ENCODE data around the gene GLI3.

DNA sequence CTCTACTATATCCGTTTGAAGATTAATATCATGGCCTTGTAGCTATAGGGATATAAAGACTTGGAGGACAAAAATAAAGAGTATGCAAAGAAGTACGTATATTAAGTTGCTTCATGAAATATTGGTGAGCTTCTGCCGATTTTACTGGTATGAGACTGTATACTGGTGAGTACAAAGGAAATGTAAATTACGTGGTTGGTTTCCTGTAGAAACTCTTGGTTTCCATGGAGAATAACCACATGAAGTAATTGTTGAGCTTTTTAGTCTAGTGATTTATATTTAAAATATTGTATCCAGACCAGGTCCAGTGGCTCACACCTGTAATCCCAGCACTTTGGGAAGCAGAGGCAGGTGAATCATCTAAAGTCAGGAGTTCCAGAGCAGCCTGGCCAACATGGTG lies 32.2 kb upstream of the GLI3 start:
- TF ChIP-seq, protein P1, sequence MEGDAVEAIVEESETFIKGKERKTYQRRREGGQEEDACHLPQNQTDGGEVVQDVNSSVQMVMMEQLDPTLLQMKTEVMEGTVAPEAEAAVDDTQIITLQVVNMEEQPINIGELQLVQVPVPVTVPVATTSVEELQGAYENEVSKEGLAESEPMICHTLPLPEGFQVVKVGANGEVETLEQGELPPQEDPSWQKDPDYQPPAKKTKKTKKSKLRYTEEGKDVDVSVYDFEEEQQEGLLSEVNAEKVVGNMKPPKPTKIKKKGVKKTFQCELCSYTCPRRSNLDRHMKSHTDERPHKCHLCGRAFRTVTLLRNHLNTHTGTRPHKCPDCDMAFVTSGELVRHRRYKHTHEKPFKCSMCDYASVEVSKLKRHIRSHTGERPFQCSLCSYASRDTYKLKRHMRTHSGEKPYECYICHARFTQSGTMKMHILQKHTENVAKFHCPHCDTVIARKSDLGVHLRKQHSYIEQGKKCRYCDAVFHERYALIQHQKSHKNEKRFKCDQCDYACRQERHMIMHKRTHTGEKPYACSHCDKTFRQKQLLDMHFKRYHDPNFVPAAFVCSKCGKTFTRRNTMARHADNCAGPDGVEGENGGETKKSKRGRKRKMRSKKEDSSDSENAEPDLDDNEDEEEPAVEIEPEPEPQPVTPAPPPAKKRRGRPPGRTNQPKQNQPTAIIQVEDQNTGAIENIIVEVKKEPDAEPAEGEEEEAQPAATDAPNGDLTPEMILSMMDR (conservative IDR thresholded peaks at IDR 0.05 in 1 of 2, IDR thresholded peaks at IDR 0.05 in 1 of 2; ENCODE audit: low read depth in 1 of 2, low read length in 2 of 2), result no peak
- TF ChIP-seq EZH2 (IDR thresholded peaks at IDR 0.05; ENCODE audit: low read length, missing control alignments), result no peak

All from fibroblast of lung (primary cell).